HG03457 (cell line): ENCODE results near the gene LYRM4.

Source experiments
- ATAC-seq: cut with Tn5 transposase; IDR thresholded peaks from one replicate; pipeline ENCODE4 v1.9.1; 2021; ENCODE audit warnings: moderate number of reproducible peaks; ENCODE audit not compliant: unreplicated experiment

The LYRM4 gene

DNA sequence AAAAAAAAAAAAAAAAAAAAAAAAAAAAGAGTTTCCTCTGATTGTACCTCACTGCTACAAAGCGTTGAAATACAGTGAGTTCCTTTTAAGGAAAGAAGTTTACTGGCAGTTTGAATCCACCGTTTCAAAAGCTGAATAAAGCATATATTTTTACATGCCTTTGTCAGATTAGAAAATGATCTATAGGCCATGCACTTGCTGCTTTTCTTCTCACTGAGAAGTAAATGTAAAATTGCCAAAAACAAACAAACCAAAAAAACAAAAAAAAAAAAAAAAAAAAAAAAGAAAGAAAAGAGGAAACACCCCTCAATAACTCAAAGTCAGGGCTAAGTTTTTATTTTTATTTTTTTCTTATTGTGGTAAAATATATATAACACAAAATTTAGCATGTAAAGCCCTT, 81.9 kb downstream of the LYRM4 start:
- no peak for ATAC-seq

GRCh38 chr6:5175635-5176034, 85.1 kb downstream of the LYRM4 start:
- no peak for ATAC-seq

DNA sequence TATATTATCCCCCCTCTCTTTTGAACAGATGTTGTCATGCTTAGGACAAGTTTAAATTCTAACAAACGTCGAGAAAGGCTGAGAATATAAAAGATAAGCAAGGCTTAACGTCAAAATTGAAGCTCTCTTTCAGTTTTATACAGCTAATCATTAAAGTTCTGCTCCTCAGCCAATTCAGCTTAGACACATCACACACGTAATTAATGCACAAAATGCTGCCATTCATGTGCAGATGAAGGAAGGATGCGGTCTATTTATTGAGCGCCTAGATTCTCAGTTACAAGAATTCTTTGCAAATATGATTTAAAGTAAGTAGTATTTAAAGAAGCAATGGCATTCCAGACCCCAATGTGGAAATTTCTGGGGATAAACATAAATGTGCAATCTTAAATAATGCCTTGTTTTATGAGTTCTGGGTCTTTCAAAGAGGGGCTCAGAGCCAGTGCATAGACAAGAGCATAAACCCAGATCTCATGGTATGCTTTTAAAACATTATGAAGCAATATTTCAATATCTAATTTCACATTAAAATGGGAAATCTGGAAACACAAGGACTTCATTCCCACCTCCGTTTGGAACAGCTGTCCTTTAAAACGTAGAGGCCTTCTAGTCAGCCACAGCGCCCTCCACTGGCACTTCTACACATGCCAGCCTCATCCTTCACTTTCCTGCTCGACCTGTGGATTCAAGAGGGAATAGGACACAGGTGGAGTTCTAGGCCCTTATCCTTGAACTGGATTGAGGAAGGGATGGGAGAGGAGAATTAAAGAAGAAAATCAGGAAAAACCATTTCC, 85.8 kb downstream of the LYRM4 start:
- ATAC-seq = no peak

- ATAC-seq = peak; percentile 97
Observed at GRCh38 chr6:5174244-5174643, 86.5 kb downstream of the LYRM4 start.

DNA sequence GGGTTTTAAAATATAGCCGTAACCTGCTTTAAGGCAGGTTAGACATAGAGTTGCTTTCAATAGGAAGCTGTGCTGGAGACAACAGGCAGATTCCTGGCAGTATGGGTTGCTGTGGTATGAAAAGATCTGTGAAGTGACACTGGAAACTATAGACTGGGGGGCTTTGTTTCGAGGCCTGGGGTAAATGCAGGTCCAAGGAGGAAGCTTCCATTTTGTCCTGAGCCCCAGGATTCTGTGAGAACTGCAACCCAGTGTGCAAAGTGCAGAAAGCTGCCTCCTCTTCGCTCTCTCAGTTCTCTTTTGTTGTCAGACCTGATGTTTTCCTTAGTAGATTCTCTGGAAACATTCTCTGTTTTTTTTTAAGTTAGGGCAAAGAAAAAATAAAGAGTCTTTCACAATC, 86.9 kb downstream of the LYRM4 start:
- no peak for ATAC-seq

- ATAC-seq = no peak
Observed at GRCh38 chr6:5172897-5173474, 87.8 kb downstream of the LYRM4 start.

GRCh38 chr6:5172041-5172653, 88.6 kb downstream of the LYRM4 start:
- no peak for ATAC-seq

DNA sequence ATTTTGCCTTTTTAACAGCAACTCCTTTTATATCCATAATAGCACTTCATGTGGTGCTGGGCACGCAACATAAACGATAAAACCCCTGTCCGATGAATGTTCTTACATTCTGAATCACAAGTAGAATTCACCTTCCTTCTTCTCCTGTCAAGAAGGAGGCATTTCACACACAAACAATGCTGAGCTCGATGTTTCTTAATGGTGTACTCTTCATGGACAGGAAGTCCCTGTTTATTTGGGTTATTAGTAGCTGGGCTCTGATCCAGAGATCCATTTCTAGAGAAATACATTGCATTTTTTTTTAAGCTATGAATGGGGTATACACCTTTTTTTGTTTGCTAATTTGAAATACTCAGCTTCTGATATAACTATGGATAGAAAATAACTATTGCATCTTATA, 93.2 kb downstream of the LYRM4 start:
- no peak for ATAC-seq

DNA sequence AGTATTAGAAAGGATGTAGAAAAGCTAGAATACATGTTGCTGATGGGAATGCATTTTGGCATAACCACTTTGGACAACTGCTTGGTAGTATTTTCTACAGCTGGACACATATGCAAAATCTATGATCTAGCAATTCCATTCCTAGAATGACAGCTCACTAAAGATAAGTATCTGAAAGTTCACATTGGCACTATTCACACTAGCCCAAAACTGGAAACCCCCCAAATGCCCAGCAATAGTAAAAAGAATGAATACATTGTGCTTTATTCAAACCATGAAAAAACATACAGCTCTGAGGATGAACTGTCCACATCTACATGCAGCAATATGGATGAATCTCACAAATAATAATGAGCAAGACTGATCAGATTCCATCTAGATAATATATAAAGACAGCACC, 96.7 kb downstream of the LYRM4 start:
- ATAC-seq = no peak

GRCh38 chr6:5163247-5163646, 97.5 kb downstream of the LYRM4 start:
- no peak for ATAC-seq

DNA sequence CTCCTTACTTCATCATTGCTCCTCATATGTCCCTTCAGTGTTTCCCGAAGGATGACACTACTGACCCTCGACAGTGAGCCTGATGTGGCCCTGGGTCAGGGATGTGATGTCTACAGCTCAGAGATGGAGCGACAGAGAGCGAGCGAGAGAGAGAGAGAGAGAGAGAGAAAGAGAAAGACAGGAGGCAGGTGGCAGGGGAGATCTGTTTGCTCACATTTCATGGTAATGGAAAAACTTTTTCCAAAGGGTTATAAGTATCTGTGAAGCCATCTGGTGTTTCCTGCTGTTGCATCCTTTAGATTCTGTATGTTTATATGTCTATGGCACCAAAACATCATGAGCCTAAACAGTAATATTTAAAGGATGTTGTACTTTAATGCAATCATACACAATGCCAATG, 98.4 kb downstream of the LYRM4 start:
- ATAC-seq = no peak

DNA sequence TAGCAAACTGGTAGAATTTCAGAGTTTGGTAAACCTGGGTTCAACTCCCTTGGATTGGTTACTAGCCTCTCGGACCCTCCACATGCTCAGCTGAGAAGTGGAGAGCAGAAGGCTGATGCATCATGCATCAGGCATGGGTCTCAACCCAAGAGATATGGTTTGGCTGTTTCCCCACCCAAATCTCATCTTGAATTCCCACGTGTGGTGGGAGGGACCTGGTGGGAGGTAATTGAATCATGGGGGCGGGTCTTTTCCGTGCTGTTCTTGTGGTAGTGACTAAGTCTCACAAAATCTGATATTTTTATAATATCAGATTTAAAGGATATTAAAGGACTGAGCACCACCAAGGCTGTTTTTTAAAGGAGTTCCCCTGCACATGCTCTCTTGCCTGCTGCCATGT, 100.5 kb downstream of the LYRM4 start:
- no peak for ATAC-seq

DNA sequence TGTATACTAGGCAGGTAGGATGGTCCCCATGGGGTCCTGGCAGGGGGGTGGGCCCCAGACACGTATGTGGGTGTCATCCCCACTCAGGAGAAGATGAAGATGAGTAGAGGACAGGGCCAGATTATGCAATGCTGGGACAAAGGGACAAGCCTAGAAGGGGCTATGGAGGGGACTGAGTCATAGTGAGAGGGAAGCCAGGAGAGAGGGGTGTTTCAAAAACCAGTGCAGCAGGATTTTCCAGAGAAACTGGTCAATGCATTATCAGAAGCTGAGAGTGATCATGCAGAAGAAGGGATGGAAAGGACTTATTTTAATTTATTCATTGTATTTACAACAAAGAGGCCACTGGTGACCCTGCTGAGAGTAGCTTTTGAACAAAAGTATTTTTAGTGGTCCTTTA, 101.6 kb downstream of the LYRM4 start:
- no peak for ATAC-seq

GRCh38 chr6:5158180-5158579, 102.6 kb downstream of the LYRM4 start:
- ATAC-seq = no peak

- no peak for ATAC-seq
Observed at GRCh38 chr6:5157621-5158138, 103.1 kb downstream of the LYRM4 start.

DNA sequence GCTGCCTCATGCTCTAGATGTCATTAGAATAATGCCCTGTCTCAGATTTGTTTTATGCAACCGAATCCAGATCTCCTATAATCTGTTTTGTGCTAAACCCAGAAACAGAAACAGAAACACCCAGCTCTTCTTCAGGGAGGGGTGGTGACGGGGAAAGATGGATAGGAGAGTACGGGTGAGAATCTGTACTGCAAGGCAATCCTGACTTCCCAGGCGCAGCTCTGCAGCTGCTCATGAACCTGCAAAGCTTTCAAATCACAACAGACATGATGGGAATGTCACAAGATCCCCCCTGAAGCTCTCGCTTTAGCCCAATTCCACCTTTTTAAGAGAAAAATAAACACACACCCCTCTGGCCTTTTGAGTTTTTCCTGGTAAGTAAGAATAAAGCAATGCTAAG, 104.1 kb downstream of the LYRM4 start:
- no peak for ATAC-seq

DNA sequence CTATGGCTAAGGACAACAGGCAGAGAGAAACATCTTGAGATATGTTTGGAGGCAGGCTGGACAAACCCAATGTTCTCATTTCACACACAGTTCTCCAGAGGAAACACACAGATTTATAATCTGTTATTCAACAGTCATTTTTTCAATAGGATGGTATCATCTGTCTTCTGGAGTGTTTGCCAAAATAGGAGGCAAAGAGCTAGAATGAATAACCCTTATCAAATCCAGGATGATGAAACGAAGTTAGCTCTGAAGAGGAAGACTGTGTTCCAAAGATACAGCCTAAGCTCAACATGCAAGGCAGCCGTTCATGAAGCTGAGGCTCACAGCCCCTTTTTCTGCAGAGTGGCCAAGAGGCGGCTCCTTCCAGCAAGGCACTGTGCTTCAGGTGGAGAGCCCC, 104.8 kb downstream of the LYRM4 start:
- ATAC-seq = no peak

DNA sequence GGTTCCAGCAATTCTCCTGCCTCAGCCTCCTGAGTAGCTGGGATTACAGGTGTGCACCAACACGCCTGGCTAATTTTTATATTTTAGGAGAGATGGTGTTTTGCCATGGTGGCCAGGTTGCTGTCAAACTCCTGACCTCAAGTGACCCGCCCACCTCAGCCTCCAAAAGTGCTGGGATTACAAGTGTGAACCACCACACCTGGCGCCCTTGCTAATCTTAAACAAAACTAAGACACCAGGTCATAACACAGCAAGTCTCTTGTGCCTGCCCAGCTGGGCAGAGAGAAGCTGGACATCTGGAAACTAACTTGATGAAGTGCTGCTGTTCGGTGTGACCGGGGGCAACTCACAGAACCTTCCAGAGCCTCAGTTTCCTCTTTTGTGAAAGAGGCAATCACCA, 107.6 kb downstream of the LYRM4 start:
- no peak for ATAC-seq

DNA sequence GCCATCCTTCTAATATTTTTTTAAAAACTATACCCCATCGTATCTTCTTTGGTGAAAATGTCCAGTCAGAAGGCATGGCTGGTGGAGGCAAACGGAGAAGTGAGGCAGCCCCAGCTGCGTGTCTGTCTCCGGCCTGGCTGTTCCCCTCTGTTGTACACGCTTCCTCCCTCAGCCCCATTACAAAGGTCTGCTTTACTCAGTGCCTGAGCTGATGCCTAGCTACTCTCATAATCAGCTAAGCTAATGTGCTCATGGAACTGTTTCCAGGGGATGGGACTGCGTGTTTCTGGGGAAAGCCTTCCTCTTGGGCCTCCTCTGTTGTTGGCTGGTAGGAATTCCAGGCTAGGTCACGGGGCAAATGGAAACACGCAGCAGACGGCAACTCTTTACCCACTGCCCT, 108.3 kb downstream of the LYRM4 start:
- no peak for ATAC-seq

GRCh38 chr6:5151955-5152401, 108.8 kb downstream of the LYRM4 start:
- ATAC-seq = no peak

DNA sequence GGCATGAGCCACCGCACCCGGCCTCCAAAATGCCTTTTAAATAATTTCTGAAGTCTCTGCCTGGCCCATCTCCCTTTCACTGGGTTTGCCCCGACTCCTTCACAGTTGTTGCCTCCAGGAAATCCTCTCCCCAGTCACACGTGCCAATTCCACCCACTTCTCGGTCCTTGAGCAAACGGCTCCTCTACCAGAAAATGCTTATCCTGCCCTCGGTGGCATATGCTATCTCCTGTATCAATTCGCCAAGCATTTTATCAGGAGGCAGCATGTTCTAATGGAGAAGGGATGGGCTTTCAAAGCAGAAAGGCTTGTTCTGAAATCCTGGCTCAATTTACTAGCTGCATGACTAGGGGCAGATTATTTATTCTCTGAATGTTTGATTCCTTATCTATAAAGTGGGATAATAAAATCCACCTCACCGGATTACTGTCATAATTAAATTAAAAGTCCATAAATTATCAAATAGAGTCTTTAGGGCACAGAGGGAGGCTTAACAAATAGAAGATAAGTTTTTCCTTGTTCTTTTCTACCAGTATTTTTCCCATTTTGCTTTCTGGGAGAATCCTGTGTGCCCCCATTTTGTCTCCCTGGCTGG, 109.3 kb downstream of the LYRM4 start:
- no peak for ATAC-seq
